ENCODE measurements around the gene F2. TPM values are rescaled to one million over a fixed set of nuclear protein-coding genes. Genes with fewer than 3 reads are reported as not detected.

The F2 gene
- total and polyA plus RNA-seq, 2 of the 13 experiments (the other 11 are each of a cell fraction or from before 2014, with no cell fraction given): 330 to 801 TPM

- peak; percentile 28; the same call in 1 of the 2 replicates for TF ChIP-seq MXD1 (CRISPR knock-in tag; IDR thresholded peaks at IDR 0.05)
- peak; percentile 80; the same call in 1 of the 2 replicates for TF ChIP-seq PAWR (CRISPR knock-in tag; IDR thresholded peaks at IDR 0.05; ENCODE audit: borderline replicate concordance)
- no peak for TF ChIP-seq ZNF792 (CRISPR knock-in tag; IDR thresholded peaks at IDR 0.05)
- TF ChIP-seq NRL (CRISPR knock-in tag; IDR thresholded peaks at IDR 0.05; ENCODE audit: borderline replicate concordance): peak; percentile 76; the same call in 1 of the 2 replicates
- peak; percentile 36 for TF ChIP-seq MXD3 (CRISPR knock-in tag; IDR thresholded peaks at IDR 0.05)
- TF ChIP-seq MTA1 (CRISPR knock-in tag; IDR thresholded peaks at IDR 0.05; ENCODE audit: borderline replicate concordance): 0 out of 2 replicates have a peak, but pooled peaks have one; percentile 1
- peak; percentile 90 for TF ChIP-seq AKAP8 (CRISPR knock-in tag; IDR thresholded peaks at IDR 0.05)
- peak; percentile 57 for TF ChIP-seq ZFY (CRISPR knock-in tag; IDR thresholded peaks at IDR 0.05)
- 0 out of 2 replicates have a peak, but pooled peaks have one; percentile 26 for TF ChIP-seq ZNF737 (CRISPR knock-in tag; IDR thresholded peaks at IDR 0.05; ENCODE audit: borderline replicate concordance)
- TF ChIP-seq ZFP82 (CRISPR knock-in tag; IDR thresholded peaks at IDR 0.05; ENCODE audit: borderline replicate concordance): peak; percentile 91; the same call in 1 of the 2 replicates
- 0 out of 2 replicates have a peak, but pooled peaks have one; percentile 27 for TF ChIP-seq RBAK (CRISPR knock-in tag; IDR thresholded peaks at IDR 0.05)
- TF ChIP-seq ZNF720 (CRISPR knock-in tag; IDR thresholded peaks at IDR 0.05): no peak
- TF ChIP-seq ZNF776 (CRISPR knock-in tag; IDR thresholded peaks at IDR 0.05): no peak
- peak; percentile 55; the same call in 1 of the 2 replicates for TF ChIP-seq HMGXB3 (CRISPR knock-in tag; IDR thresholded peaks at IDR 0.05; ENCODE audit: borderline replicate concordance)
- 0 out of 2 replicates have a peak, but pooled peaks have one; percentile 1 for TF ChIP-seq ZBTB2 (CRISPR knock-in tag; IDR thresholded peaks at IDR 0.05; ENCODE audit: low read depth)
- peak; percentile 19; the same call in 1 of the 2 replicates for TF ChIP-seq ZNF225 (CRISPR knock-in tag; IDR thresholded peaks at IDR 0.05)
- 0 out of 2 replicates have a peak, but pooled peaks have one; percentile 40 for TF ChIP-seq ZFYVE20 (CRISPR knock-in tag; IDR thresholded peaks at IDR 0.05; ENCODE audit: borderline replicate concordance, low read depth)
- no peak for TF ChIP-seq WIZ (CRISPR knock-in tag; IDR thresholded peaks at IDR 0.05)
- TF ChIP-seq, protein P1, sequence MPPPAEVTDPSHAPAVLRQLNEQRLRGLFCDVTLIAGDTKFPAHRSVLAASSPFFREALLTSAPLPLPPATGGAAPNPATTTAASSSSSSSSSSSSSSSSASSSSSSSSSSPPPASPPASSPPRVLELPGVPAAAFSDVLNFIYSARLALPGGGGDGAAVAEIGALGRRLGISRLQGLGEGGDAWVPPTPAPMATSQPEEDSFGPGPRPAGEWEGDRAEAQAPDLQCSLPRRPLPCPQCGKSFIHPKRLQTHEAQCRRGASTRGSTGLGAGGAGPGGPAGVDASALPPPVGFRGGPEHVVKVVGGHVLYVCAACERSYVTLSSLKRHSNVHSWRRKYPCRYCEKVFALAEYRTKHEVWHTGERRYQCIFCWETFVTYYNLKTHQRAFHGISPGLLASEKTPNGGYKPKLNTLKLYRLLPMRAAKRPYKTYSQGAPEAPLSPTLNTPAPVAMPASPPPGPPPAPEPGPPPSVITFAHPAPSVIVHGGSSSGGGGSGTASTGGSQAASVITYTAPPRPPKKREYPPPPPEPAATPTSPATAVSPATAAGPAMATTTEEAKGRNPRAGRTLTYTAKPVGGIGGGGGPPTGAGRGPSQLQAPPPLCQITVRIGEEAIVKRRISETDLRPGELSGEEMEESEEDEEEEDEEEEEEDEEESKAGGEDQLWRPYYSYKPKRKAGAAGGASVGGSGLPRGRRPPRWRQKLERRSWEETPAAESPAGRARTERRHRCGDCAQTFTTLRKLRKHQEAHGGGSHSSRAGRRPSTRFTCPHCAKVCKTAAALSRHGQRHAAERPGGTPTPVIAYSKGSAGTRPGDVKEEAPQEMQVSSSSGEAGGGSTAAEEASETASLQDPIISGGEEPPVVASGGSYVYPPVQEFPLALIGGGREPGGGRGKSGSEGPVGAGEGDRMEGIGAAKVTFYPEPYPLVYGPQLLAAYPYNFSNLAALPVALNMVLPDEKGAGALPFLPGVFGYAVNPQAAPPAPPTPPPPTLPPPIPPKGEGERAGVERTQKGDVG (CRISPR knock-in tag; IDR thresholded peaks at IDR 0.05; ENCODE audit: borderline replicate concordance): 0 out of 2 replicates have a peak, but pooled peaks have one; percentile 6
These were observed 668 bp downstream of the F2 start (continued) for GRCh38 chr11:46719543-46720218.
